ENCODE measurements around the gene AIDA.
"Not testable (repeated sequence)": the region's sequence is repeated elsewhere in the genome, so short reads cannot be mapped to it uniquely, and the experiment has no call there.

Gene AIDA

DNA sequence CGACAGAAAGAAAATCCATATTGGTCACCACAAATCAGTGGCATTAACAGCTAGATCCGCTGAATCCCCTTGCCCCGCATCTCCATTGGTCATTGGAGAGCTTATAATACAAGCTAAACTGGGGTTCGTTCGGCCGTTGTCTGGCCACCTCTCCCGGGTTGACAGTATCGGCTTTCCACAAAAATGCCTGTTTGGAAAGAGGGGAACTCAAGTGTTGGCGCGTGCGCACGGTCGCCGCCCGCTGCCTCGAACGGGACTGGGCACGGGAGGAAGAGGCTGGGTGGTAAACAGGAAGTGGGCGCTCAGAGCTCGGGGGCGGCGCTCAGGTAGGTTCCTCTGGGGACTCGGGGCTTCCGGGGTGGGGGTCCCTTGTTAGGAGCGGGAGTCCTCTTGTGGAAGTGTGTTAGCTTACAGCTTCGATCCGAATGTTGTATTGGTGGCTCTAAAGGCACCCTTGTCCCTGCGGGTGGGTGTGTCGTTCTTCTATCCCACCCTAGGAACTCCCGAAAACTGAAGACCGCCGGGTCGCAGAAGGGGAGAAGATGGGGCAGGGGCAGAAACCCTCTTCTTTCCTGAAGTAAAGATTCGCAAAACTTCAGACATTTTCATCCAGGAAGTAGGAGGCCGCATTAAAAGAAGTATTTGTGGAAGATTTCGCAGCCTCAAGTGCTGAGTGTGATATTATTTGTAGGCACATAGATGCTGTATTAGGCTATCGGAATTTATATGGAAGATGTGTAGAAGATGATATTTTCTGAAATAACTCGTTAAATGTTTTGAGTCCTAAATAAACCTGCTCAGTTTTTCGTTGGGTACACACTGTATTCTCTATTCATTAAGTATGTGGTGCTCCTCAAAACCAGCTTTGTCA is 1.0 kb upstream of the AIDA start:
- peak; percentile 79 for DNase-seq (ENCODE audit: low read depth)

DNA sequence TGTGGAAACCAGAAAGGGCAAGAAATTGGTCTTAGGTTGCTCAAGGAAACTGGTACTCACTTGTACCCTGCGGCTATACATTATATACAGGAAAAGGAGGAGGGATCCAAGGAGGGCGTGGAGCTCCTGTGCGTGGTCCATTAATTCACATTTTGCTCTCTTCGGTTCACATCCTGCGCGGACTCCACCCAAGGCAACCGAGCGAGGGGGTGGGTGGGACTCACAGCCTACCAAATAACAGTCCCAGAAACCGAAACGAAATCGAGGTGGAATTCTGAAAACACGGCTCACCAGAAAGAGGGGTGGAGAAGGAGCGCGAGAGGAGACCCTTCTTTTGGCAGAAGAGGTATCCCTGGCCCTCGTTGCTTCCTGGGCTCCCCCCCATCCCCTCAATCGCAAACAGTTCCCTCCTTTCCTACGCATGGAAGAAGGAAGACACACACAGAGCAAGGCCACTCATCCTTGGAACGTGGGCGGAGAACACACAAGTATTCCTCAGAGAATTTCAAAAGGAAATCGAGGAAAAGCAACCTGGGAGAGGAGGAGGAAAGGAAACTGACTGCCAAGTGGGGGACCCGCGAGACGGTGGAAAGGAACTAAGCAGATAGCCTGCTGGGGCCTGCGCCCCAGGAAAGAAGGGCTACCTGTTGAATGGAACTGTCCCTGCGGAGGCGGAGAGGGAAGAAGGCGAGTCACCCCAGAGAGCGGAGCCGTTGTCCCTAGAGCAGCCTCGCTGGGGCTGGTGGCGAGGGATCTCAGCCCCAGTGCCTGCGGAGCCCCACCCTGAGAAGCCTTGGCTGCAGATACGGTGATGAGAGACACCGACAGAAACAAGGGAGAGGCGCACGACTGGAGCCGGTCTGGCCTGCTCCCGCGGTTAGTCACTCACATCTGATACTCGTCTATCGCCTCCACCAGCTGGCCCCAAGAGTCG is 705 bp downstream of the AIDA start:
- peak; percentile 11 for DNase-seq (ENCODE audit: low read depth)

DNA sequence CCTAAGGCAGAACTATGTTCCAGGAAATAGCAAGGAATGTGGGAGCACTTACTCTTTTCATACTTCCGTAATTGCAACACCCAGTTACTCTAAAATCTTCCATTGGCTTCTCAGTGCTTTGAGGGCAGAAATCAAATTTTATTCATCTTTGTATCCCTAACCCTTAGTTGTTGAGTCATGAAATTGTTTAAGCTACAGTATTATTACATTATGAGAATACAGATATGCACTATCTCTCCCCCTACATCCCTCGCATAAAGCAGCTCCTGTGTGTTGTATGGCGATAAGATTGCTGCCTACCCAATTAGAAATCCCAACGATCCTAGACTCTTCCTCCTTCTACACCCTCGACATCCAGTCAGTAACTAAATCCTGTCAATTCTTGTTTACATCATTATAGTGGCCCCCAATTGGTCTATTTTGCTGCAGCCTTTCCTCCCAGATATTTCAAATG is 2.6 kb downstream of the AIDA start:
- no peak for DNase-seq (ENCODE audit: low read depth)

DNA sequence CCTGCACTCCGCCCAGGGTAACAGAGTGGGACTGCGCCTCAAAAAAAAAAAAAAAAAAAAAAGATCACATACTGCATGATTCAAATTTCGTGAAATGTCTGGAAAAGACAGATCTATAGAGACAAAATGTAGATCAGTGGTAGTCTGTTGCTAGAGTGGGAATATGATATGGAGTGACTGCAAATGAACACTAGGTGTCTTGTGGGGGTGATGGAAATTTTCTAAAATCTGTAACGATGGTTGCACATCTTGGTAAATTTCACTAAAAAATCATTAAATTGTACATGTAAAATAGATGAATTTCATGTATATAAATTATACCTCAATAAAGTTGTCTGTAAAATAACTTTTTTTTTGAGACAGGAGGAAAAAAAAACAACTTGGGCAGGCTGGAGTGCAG is 5.5 kb downstream of the AIDA start:
- DNase-seq (ENCODE audit: low read depth) = no peak

DNA sequence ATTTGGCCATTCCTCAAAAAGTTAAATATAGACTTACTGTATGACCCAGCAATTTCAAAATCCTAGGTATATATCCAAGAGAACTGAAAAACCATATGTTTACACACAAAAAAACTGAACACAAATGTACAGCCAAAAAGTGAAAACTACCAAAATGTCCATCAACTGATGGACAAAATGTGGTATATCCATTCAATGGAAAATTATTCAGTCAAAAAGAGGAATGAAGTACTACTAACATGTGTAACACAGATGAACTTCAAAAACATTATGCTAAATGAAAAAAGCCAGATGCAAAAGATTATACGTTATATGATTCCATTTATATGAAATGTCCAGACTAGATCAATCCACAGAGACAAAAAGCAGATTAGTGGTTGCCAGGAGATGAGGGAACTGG is 8.0 kb downstream of the AIDA start:
- DNase-seq (ENCODE audit: low read depth) = no peak

DNA sequence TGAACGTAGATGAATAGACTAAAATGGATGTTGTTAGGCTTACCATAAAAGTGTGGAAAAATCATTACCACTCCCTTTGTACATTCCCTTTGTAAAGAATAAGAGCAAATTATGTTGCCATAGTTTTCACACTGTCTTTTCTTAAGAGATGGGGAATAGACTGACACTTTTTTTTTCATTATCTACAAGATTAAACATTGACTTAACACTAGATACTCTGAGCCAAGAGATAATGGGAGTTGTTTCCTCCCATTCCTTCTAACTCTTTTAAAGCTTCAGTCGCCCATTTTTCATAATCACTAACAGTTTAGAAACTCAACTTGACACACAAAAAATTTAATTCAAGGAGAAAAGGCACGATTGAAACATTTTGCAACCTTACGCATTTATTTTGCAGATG is 10.1 kb downstream of the AIDA start:
- DNase-seq (ENCODE audit: low read depth) = no peak

DNA sequence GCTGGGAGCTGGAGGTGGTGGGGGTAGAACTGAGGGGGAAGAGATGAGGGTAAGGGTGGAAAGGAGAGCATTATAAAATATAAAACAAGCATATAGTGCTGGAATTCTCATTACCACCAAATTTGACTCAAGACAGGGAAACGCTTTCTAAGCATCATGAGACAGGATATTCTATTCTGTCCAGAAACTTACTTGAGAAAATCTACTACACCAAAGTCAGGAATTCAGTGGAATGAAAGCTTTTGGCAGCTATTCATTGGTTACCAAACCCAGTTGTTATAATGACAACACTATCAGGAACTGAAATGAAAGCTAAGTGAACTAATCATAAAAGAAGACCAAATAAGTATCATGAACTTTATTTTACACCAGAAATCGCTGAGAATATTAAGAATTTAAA is 14.5 kb downstream of the AIDA start:
- DNase-seq (ENCODE audit: low read depth) = no peak

DNA sequence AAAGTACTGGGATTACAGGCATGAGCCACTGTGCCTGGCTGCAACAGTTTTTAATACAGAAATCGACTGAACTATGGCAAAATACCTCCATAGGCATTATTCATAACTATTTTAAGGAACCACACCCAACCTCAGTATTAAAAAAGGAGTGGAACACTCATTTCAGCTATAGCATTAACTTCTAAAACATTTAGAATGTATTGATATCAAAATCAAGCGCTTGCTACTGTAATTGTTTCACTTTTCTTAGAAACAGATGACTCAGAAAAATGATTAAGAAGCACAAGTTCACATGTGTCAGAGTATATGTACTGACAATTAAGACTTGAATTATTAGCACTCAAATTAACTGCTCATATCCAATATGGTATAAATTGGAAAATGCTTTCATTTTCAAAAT is 15.1 kb downstream of the AIDA start:
- DNase-seq (ENCODE audit: low read depth) = no peak

DNA sequence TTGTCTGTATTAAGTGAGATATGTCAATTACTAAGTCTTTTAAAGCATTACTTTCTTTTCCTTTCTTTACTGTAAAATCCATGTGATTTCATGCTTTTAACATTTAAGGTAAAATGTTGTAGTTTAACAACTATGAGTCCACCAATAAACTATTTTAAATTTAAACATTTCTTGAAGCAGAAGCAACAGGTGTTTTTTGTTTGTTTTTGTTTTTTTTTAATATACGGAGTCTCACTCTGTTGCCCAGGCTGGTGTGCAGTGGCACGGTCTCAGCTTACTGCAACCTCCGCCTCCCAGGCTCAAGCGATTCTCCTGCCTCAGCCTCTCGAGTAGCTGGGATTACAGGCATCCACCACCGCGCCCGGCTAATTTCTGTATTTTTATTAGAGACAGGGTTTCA is 15.6 kb downstream of the AIDA start:
- no peak for DNase-seq (ENCODE audit: low read depth)

DNA sequence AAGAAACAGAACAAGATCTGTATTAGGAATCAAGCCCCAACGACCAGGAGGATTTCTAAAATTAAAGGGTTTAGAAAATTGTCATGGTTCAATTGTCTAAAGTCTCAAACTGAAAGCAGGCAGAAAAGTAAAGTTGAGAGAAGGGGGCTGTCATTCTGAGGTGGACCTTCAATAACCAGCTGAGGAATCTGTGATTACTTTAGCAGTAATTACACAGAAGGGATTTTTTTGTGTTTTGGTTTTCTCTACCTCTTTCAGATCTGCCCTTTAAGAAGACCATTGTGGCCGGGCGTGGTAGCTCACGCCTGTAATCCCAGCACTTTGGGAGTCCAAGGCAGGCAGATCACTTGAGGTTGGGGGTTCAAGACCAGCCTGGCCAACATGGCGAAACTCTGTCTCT is 17.4 kb downstream of the AIDA start:
- no peak for DNase-seq (ENCODE audit: low read depth)

DNA sequence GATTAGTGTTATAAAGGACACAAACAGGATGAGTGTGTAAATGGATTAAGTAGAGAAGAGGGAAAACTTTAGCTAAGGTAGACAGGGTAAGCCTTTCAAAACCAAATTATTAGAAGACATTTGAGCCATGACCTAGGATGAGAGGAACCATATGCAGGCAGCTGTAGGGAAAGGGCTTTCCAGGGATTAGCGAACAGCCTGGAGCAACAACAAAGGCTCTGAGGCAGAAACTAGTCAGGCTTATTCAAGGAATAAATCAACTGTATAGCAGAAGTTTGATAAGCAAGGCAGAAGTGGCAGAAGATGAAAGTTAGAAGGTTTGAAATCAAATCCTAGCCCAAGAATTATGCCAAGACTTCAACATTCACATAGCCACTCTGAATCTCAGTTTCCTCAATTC is 21.3 kb downstream of the AIDA start:
- DNase-seq (ENCODE audit: low read depth) = no peak

DNA sequence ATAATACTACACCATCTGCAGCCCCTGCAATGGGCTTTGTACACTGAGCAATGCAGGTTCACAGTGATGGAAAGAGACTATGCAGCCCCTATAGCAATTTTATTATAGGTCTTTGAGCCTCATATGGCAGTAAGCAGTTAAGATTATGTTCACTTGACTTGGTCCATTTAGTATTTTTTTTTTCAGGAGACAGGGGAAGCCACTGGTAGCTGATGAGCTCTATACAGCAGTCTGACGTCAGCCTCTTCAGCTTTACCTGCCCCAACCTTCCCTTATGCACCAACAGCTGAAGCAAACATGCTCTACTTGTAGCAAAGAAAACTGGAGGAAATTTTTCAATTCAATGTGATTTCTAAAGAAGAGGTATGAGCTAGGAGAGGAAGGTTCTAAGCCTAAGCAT is 32.2 kb downstream of the AIDA start:
- DNase-seq (ENCODE audit: low read depth) = no peak

DNA sequence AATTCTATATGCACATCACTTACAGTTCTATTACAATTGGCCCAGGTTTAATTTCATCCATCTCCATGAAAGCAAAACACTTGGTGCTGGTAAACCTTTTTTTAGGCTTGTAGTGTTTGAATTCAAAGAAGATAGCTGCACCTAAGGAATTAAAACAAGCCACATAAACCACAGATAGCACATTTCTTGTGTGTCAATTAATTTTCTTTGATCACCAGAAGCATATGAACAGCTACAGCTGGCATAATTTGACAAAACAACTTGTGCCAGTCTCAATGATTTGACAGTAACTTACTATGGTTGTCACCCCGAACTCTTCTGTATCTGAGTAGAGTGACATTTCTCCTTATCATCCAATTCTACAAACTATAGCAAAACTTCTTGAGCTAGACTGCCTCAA is 42.2 kb downstream of the AIDA start:
- no peak for DNase-seq (ENCODE audit: low read depth)

DNA sequence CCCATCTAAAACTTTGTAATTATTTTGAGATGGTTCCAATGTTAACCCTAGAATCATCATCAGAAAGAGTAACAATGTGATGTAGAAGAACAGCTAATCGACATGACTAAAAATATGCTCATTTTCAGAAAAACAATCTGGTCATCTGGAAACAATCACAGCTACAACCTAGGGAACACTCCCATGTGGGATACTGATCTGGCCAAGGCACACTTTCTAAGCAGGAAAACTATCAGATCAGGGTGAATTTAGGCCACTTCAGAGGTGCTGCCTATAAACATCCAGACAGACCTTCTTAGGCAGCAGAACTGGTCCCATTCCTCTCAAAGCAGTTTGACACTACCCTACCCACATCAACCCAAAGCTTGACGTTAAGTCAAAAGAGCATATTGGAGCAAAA is 43.2 kb downstream of the AIDA start:
- DNase-seq (ENCODE audit: low read depth) = not testable (repeated sequence)

DNA sequence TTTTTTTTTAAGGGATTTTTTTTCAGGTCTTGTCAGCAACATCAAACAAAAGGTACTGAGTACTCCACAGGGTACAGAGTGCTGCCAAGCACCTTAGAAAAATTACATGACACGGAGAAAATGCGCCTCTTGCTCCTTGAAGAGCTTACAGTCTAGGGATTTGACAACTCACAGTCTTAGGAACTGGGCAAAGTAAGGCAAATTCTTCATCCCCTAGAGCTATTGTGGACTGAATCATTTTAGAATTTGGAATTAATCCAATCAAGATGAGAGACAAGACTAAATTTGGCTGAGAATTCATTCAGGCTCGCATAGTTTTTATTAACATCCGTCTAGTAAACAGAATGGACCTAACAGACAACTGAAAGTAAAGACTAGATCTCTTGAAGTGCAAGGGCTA is 44.1 kb downstream of the AIDA start:
- DNase-seq (ENCODE audit: low read depth) = not testable (repeated sequence)

DNA sequence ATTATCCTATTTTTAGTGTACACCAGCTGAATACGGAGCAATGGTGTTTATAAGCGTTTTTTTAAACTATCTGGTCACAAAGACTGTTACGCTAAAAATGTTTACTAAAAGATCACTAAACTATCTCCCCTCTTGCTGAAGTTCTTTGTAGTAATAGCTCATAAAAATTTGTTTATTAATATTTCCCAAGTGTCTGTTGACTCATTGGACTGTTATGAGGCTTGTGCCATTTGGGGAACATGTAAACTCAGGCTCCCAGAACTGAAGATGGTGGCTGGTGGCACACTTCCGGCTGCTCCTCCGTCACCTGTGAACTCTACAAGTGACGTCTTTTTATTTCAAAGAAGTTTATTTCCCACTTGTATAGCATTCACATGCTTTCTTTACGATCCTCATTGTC is 46.3 kb downstream of the AIDA start:
- DNase-seq (ENCODE audit: low read depth) = no peak

DNA sequence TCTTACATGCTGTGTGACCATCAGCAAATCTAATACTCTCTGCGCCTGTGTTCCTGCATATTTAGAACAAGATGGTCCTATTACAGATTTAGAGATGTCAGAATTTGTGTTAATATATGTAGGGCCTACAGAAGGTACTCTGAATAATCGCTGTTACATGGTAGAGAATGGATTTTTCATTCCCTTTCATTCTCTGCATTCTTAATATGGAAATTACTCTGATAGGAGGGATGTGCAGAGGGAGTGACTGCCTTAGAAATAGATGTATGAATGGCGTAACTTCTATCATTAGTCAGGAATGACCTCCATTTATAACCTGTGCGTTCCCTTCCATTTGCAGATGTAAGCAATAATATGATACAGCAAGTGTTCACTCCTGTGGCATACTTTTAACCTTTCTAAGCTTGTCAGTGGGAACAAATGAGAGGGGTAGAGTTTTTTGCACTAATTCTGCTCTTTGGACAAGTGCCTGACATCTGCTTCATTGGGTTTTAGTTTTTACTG is 48.8 kb downstream of the AIDA start:
- DNase-seq (ENCODE audit: low read depth) = no peak

DNA sequence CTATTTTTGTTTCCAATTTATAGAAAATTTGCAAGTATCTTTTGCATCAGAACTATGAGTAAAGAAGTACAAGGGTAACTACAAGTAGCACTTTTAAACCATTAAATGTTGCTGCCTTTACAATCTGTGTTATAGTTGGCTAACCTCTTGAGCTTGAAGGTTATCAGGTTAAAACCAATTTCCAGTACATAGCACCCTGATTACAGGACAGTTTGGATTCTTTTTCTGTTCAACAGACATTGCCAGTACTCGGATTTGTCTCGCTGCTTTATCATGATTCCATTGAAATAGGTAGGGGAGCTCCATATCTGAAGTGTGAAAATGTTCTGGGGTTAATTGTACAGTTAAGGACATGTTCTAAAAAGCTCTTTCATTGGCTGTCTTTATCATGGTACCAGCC is 54.4 kb downstream of the AIDA start:
- DNase-seq (ENCODE audit: low read depth) = no peak

DNA sequence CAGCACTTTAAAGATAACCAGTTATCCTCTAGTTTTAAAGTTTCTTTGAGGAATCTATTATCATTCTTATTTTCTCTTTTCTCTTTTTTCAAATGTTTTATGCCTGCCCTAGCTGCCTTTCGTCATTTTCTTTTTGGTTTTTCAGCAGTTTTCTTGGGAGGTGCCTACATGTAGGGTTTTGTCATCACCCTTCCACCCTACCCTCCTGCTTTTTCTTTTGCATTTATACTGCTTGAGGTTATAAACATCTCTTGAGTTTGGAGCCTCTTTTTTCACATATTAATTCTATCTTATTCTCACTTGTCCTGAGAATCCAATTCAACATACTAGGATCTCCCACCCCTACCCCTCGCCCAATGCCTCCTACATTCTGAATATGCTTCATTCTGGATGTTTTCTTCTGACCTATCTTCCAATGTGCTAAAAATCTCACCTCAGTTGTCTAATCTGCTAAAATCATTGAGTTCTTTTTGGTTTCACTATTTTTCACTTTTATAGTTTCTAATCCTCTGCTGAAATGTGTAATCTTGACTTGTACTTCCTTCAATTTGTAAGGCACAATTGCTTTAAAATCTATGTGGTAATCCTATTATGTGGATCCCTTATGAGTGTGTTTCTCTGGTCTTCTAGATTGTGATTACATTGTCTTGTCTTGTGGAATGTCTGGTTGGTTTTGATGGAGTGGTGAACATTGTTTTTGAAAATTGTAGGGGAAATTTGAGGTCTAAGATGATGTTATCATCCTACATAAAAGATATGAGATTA is 55.7 kb downstream of the AIDA start:
- no peak for DNase-seq (ENCODE audit: low read depth)

DNA sequence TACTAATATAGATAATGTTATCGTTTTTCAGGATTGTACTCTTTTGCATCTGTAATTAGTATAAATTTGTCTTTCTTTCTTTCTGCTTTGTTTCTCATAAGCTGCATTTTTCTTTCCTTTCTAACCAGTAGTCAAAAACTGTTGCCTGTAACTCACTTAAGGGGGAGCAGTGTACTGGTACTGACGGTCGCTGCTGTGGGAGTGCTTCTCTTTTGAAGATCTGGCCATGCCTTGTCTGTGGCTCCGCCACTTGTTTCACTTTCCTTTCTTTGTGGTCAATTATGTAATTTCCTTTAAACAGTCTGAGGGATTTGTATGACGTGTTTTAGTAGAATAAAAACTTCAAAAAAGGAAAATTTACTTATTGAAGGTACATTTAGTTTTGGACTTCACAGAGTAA is 57.4 kb downstream of the AIDA start:
- no peak for DNase-seq (ENCODE audit: low read depth)

DNA sequence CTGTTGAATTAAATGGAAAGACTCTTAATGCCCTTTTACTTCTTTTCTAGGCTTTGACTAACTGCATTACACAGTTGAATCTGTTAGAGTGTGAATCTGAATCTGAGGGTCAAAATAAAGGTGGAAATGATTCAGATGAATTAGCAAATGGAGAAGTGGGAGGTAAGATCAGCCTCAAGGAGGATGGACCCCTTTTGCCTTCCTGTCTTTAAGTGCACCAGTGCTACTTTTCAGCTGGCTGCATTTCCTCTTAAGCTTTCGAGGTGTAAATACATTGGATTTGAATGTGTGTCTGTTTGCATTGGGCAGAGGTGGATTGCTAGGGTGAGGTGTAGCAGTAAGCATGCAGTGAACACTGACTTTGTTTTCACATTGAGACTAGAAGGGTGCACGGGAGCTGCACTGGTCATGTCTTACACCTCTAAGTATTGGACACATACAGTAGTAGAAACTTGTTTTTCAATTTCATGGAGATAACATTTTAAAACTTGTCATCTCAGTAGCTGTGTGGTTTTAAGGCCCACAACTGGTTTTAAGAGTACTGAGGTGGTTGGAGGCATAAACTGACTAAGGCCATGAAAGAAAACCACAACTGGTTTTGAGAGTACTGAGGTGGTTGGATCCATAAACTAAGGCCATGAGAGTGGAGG is 59.0 kb downstream of the AIDA start:
- DNase-seq (ENCODE audit: low read depth) = no peak

DNA sequence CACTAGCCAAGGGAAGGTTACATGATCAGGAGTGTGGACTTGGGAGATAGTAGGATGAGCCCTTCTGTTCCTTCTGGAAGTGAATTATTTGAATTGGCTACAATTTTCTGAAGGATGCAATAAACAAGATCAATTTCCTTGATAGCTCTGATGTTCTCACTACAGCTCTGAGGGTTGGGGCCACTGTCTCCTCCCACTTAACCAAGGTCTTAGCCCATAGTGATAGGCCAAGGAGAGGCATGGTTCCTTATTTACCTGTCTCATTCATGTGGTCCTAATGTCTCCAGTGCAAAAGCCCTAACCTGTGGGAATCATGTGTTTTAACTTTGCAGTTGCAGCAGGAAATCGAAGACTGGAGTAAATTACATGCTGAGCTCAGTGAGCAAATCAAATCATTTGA is 59.6 kb downstream of the AIDA start:
- no peak for DNase-seq (ENCODE audit: low read depth)

All from stimulated activated CD8-positive, alpha-beta memory T cell treated with anti-CD3 and anti-CD28 coated beads, Interleukin-7, amount 100 ng/mL, for 24 hours (primary cell).